GM12878 (cell line): ENCODE results near the gene EIF2S1. TPM values are rescaled to one million over a fixed set of nuclear protein-coding genes. Genes with fewer than 3 reads are reported as not detected.

ENCODE experiments used
- ATAC-seq: fragments of 200-7000 bp; cut with Tn5 transposase; 3 replicates; pipeline ENCODE4 v1.9.1; 2020; ENCODE audit warnings: mild to moderate bottlenecking, moderate library complexity
- BruUV-seq: library from RNA; stranded (reverse); fragments of 400-500 nt; replicated peaks from 2 replicates; lab custom pipeline; 2021; lab: Mats Ljungman, UMichigan
- CTCF ChIA-PET: fragments of 300-600 bp; sonication (Branson Sonifier 250); formaldehyde crosslinking; extraction: SDS; loops from one replicate; lab custom pipeline; 2021; ENCODE audit warnings: inconsistent platforms; lab: Yijun Ruan, JAX
- POLR2A ChIA-PET: fragments of 350-600 bp; formaldehyde crosslinking; extraction: SDS; loops from one replicate; lab custom pipeline; 2021; ENCODE audit warnings: inconsistent platforms; lab: Charles Lee
- RAD21 ChIA-PET: fragments of 300-600 bp; sonication (Branson Sonifier 250); formaldehyde crosslinking; loops from one replicate; lab custom pipeline; 2023; ENCODE audit warnings: antibody characterized with exemption; ENCODE audit not compliant: unreplicated experiment; lab: Charles Lee
- SMC1A ChIA-PET: fragments of 300-600 bp; sonication (Branson Sonifier 250); formaldehyde crosslinking; loops from one replicate; lab custom pipeline; 2023; ENCODE audit not compliant: unreplicated experiment, uncharacterized antibody; lab: Charles Lee
- DNase-seq: peaks from one replicate; pipeline ENCODE4 v3.0.0-alpha.2; 2011; ENCODE audit warnings: low read depth, low spot score
- FAIRE-seq: peaks from 3 replicates; lab custom pipeline; 2011; peaks lifted over from hg19 to GRCh38; lab: Jason Lieb, UNC
- H2AFZ ChIP-seq: 2 replicates; pipeline ENCODE4 v1.6.0; 2011; ENCODE audit warnings: low read depth, low read length, control low read depth; ENCODE audit not compliant: control insufficient read depth
- H3K27ac ChIP-seq: 2 replicates; pipeline ENCODE4 v1.5.1; 2011; ENCODE audit warnings: control low read depth; ENCODE audit not compliant: control insufficient read depth, insufficient read depth
- H3K27me3 ChIP-seq, 2 experiments: replicated peaks in 1 of 2; 2 replicates each; pipeline versions ENCODE4 v1.6.0 to v1.6.1; 2011; ENCODE audit warnings: low read length in 1 of 2; ENCODE audit not compliant: control insufficient read depth in 2 of 2, insufficient read depth in 2 of 2
- H3K36me3 ChIP-seq, 2 experiments: 2 replicates each; pipeline ENCODE4 v1.5.1; 2011; ENCODE audit warnings: low read length in 1 of 2; ENCODE audit not compliant: control insufficient read depth in 2 of 2, insufficient read depth in 2 of 2
- H3K4me1 ChIP-seq: 2 replicates; pipeline ENCODE4 v1.6.1; 2011; ENCODE audit warnings: mild to moderate bottlenecking, low read length, moderate library complexity, mixed read lengths; ENCODE audit not compliant: control insufficient read depth, insufficient read depth
- H3K4me2 ChIP-seq: 2 replicates; pipeline ENCODE4 v1.6.0; 2011; ENCODE audit warnings: control low read depth; ENCODE audit not compliant: control insufficient read depth, insufficient read depth
- H3K4me3 ChIP-seq: fragments of 200-600 bp; sonication (generic); 2 replicates; pipeline ENCODE4 v1.5.1; 2016
- H3K79me2 ChIP-seq: 2 replicates; pipeline ENCODE4 v1.6.0; 2011; ENCODE audit warnings: low read length; ENCODE audit not compliant: control insufficient read depth, insufficient read depth
- H3K9ac ChIP-seq: 2 replicates; pipeline ENCODE4 v1.8.0; 2011; ENCODE audit warnings: low read length, control low read depth, mixed read lengths; ENCODE audit not compliant: control insufficient read depth, insufficient read depth
- H3K9me3 ChIP-seq: replicated peaks from 3 replicates; pipeline ENCODE4 v1.5.1; 2011; ENCODE audit warnings: mild to moderate bottlenecking, low read length; ENCODE audit not compliant: control insufficient read depth, insufficient read depth
- H4K20me1 ChIP-seq: 2 replicates; pipeline ENCODE4 v1.6.0; 2011; ENCODE audit not compliant: control insufficient read depth, insufficient read depth
- ATF3 ChIP-seq: IDR thresholded peaks from 2 replicates; pipeline ENCODE4 v1.6.1; 2011; ENCODE audit warnings: low read depth, mild to moderate bottlenecking, low read length, moderate library complexity, borderline replicate concordance; ENCODE audit errors: extremely low read depth
- EED ChIP-seq: sonication (generic); IDR thresholded peaks from 2 replicates; pipeline ENCODE4 v1.6.1; 2016; ENCODE audit warnings: antibody characterized with exemption, low read depth
- IKZF1 ChIP-seq: fragments of 450-650 bp; conservative IDR thresholded peaks from 2 replicates; pipeline ENCODE4 v1.6.1; 2017; ENCODE audit warnings: antibody characterized with exemption, mild to moderate bottlenecking
- KLF5 ChIP-seq: fragments of 450-650 bp; IDR thresholded peaks from 2 replicates; pipeline ENCODE4 v1.6.1; 2014; ENCODE audit warnings: mild to moderate bottlenecking; ENCODE audit not compliant: partially characterized antibody
- MEF2B ChIP-seq: fragments of 450-650 bp; IDR thresholded peaks from 2 replicates; pipeline ENCODE4 v1.6.1; 2018; ENCODE audit warnings: mild to moderate bottlenecking, moderate library complexity; ENCODE audit not compliant: partially characterized antibody, poor library complexity, severe bottlenecking
- MTA2 ChIP-seq: fragments of 450-650 bp; IDR thresholded peaks from 2 replicates; pipeline ENCODE4 v1.6.1; 2016; ENCODE audit warnings: low read depth, mild to moderate bottlenecking, moderate library complexity
- MTA3 ChIP-seq: IDR thresholded peaks from 2 replicates; pipeline ENCODE4 v1.6.1; 2012; ENCODE audit warnings: low read length, inconsistent platforms, borderline replicate concordance
- MXI1 ChIP-seq: fragments of 150-350 bp; IDR thresholded peaks from 2 replicates; pipeline ENCODE4 v1.6.1; 2011; ENCODE audit warnings: low read depth, mild to moderate bottlenecking, inconsistent platforms, low read length, improper control_type of control experiment
- NRF1 ChIP-seq: conservative IDR thresholded peaks from 2 replicates; pipeline ENCODE4 v1.6.1; 2011; ENCODE audit warnings: mild to moderate bottlenecking, low read depth, low read length, improper control_type of control experiment
- PAX8 ChIP-seq: fragments of 450-650 bp; IDR thresholded peaks from 2 replicates; pipeline ENCODE4 v1.6.1; 2017; ENCODE audit warnings: mild to moderate bottlenecking, moderate library complexity
- POLR2A ChIP-seq: IDR thresholded peaks from 2 replicates; pipeline ENCODE4 v1.6.1; 2011; ENCODE audit warnings: low read depth, mild to moderate bottlenecking, low read length
- RAD51 ChIP-seq: fragments of 450-650 bp; IDR thresholded peaks from 2 replicates; pipeline ENCODE4 v1.6.1; 2016; ENCODE audit warnings: moderate library complexity, mild to moderate bottlenecking, inconsistent platforms
- SREBF1 ChIP-seq: IDR thresholded peaks from 2 replicates; pipeline ENCODE4 v1.6.1; 2012; ENCODE audit warnings: mild to moderate bottlenecking, low read length
- USF2 ChIP-seq: IDR thresholded peaks from 2 replicates; pipeline ENCODE4 v1.6.1; 2011; ENCODE audit warnings: low read depth, low read length, improper control_type of control experiment, borderline replicate concordance
- WGBS: methylation state at CpG from one replicate; pipeline ENCODE4 v1.1.6; 2016; ENCODE audit warnings: low lambda C conversion rate; ENCODE audit not compliant: insufficient replicate concordance, insufficient coverage; ENCODE audit errors: missing lambda C conversion rate; 5-methylcytosine and 5-hydroxymethylcytosine counted together
- in situ Hi-C: fragments of 300-500 bp; cut with MboI; formaldehyde crosslinking; loops from 9 replicates; pipeline ENCODE4 v1.14.3; 2018; ENCODE audit warnings: mixed read lengths
- intact Hi-C: fragments of 100-400 bp; cut with micrococcal nuclease; formaldehyde crosslinking; loops from one replicate; pipeline ENCODE4 v1.14.2; 2022; ENCODE audit not compliant: unreplicated experiment
- polyA plus RNA-seq, 11 experiments: library from polyadenylated mRNA; depleted of rRNA in 4 of 11; unstranded in 6 of 11; stranded (reverse) in 5 of 11; fragments of >200 nt; fragmentation: Nextera tagmentation in 4 of 11; fragmentation: Illumina TruSeq in 1 of 11; extraction: Ambion mirVana in 4 of 11; extraction: Trizol in 1 of 11; gene quantifications; 1 replicate in 1 of 11; 2 replicates in 10 of 11; pipeline versions ENCODE4 v1.2.1 to v1.2.3, GENCODE V29; 2011 to 2016; ENCODE audit warnings: inconsistent platforms in 2 of 11, missing spikeins in 2 of 11, low read depth in 1 of 11
- total RNA-seq, 4 experiments: library from RNA; depleted of rRNA in 3 of 4; stranded (reverse); fragments of >200 nt in 3 of 4; fragmentation: Illumina TruSeq in 1 of 4; extraction: Trizol in 1 of 4; gene quantifications; 2 replicates each; pipeline versions ENCODE4 v1.2.1 to v1.2.3, GENCODE V29; 2013 to 2021

EIF2S1 gene
- total and polyA plus RNA-seq, 10 of the 15 experiments (the other 5 are each of a cell fraction or from before 2014, with no cell fraction given) = 155 to 563 (median 262) TPM

- no peak for TF ChIP-seq SREBF1
- TF ChIP-seq MEF2B = no peak
- TF ChIP-seq KLF5 = no peak
- no peak for TF ChIP-seq MTA3
- TF ChIP-seq, all 136 proteins: peak for 0
These were observed 25.0 kb downstream of the EIF2S1 start (continued) for GRCh38 chr14:67385120-67385519.

GRCh38 chr14:67385618-67386017 is 25.5 kb downstream of the EIF2S1 start:
- H3K79me2 ChIP-seq = no peaks in the 10 kb centered on the region
- H3K4me1 ChIP-seq = no peaks in the 10 kb centered on the region
- no peaks in the 10 kb centered on the region for H3K27me3 ChIP-seq
- no peak overlapping the region for H2AFZ ChIP-seq
- ATAC-seq (no peak), DNase-seq (no peak), FAIRE-seq (no peak)
- ChIA-PET CTCF (interaction anchor here (0.8 to 4.2 kb wide), 3 partner anchors 26 to 195 kb away, joined by 3 to 13 read pairs (median 6); partner anchors contain the start of genes ATP6V1D and EIF2S1), SMC1A (interaction anchor here (0.7 to 1.4 kb wide), 4 partner anchors 20 to 761 kb away, joined by 3 to 4 read pairs (median 3); partner anchors contain the start of genes ATP6V1D and EIF2S1), POLR2A (interaction anchor here (0.6 to 1.7 kb wide), 2 partner anchors 26 to 1518 kb away, joined by 3 to 4 read pairs; partner anchors contain the start of gene ATP6V1D), RAD21 (interaction anchor here (0.6 kb wide), 1 partner anchor 61 kb away, joined by 3 read pairs; no protein-coding TSS in a partner anchor)
- no peak overlapping the region for H3K27ac ChIP-seq
- no peak overlapping the region for H3K9ac ChIP-seq
- H4K20me1 ChIP-seq = no peaks in the 10 kb centered on the region
- no peak overlapping the region for H3K4me3 ChIP-seq
- WGBS = 96% methylated on average over 2 of the region's 2 CpGs
- intact Hi-C loops = no loop called here
- in situ Hi-C loops = no loop called here
- H3K9me3 ChIP-seq = no peaks in the 10 kb centered on the region
- H3K36me3 ChIP-seq = peaks cover 3 to 22% of the 10 kb centered on the region in 2 experiments; a peak in 3 of 4 replicates
- no peak overlapping the region for H3K4me2 ChIP-seq
- BruUV-seq = no TSS peak
- TF ChIP-seq POLR2A = no peak
- no peak for TF ChIP-seq NRF1
- TF ChIP-seq MTA2 = no peak
- TF ChIP-seq IKZF1 = no peak
- TF ChIP-seq USF2 = no peak
- no peak for TF ChIP-seq ATF3
- no peak for TF ChIP-seq EED
- no peak for TF ChIP-seq PAX8
- no peak for TF ChIP-seq RAD51
- TF ChIP-seq MTA3 = no peak
- no peak for TF ChIP-seq MXI1
